Esophagus muscularis mucosa (tissue), 4 donors: ENCODE results near the gene DDX43. TPM values are rescaled to one million over a fixed set of nuclear protein-coding genes. Genes with fewer than 3 reads are reported as not detected.

Experiments
- DNase-seq: peaks from one replicate; pipeline ENCODE4 v3.0.0-alpha.2; 2017; ENCODE audit errors: extremely low spot score
- H3K27ac ChIP-seq, 4 donors: fragments of 200-600 bp; sonication (generic); replicated peaks in 1 of 4; 1 replicate in 3 of 4; 2 replicates in 1 of 4; pipeline ENCODE4 v1.5.1; 2016 to 2019; ENCODE audit warnings: mild to moderate bottlenecking in 1 of 4
- H3K27me3 ChIP-seq, 4 donors: fragments of 200-600 bp; sonication (generic); one replicate each; pipeline versions ENCODE4 v1.5.1 to v1.6.0; 2016 to 2019
- H3K36me3 ChIP-seq, 4 donors: fragments of 200-600 bp; sonication (generic); one replicate each; pipeline ENCODE4 v1.5.1; 2016 to 2019
- H3K4me1 ChIP-seq, 4 donors: fragments of 200-600 bp; sonication (generic); one replicate each; pipeline ENCODE4 v1.5.1; 2016 to 2019
- H3K4me3 ChIP-seq, 4 donors: fragments of 200-600 bp; sonication (generic); 1 replicate in 2 of 4; 2 replicates in 2 of 4; pipeline ENCODE4 v1.5.1; 2016 to 2019; ENCODE audit warnings: mild to moderate bottlenecking in 4 of 4, moderate library complexity in 1 of 4
- H3K9me3 ChIP-seq, 4 donors: fragments of 200-600 bp; sonication (generic); 1 replicate in 3 of 4; 2 replicates in 1 of 4; pipeline ENCODE4 v1.5.1; 2016 to 2019
- EP300 ChIP-seq: sonication (generic); formaldehyde crosslinking; IDR thresholded peaks from one replicate; pipeline ENCODE4 v1.6.1; 2017; ENCODE audit warnings: antibody characterized with exemption
- POLR2A ChIP-seq: fragments of 450-650 bp; IDR thresholded peaks from one replicate; pipeline ENCODE4 v1.6.1; 2017; ENCODE audit warnings: antibody characterized with exemption, moderate library complexity, mild to moderate bottlenecking, low read depth
- POLR2AphosphoS5 ChIP-seq, 2 donors: sonication (generic); formaldehyde crosslinking; IDR thresholded peaks; one replicate each; pipeline ENCODE4 v1.6.1; 2017; ENCODE audit warnings: antibody characterized with exemption in 2 of 2
- WGBS: methylation state at CpG from one replicate; pipeline ENCODE4 v1.1.5; 2018; 5-methylcytosine and 5-hydroxymethylcytosine counted together
- intact Hi-C: fragments of 100-400 bp; cut with DNase I; formaldehyde crosslinking; loops from one replicate; pipeline ENCODE4 v1.15.1; 2023
- total RNA-seq, 4 donors: library from RNA; depleted of rRNA; stranded (reverse); fragments of >200 nt; gene quantifications; one replicate each; pipeline versions ENCODE4 v1.1.0 to v1.2.1, GENCODE V29; 2016
- TF ChIP-seq, protein P1 (sequence below), 3 experiments: fragments of 200-600 bp in 2 of 3; fragments of 450-650 bp in 1 of 3; sonication (generic) in 2 of 3; IDR thresholded peaks; one replicate each; pipeline ENCODE4 v1.5.1; 2017 to 2019; ENCODE audit warnings: antibody characterized with exemption in 3 of 3, mild to moderate bottlenecking in 2 of 3, moderate library complexity in 1 of 3

The DDX43 gene
- total RNA-seq, 4 donors from 2014 or later, result 0.80 to 3.5 (median 1.3) TPM

DNA sequence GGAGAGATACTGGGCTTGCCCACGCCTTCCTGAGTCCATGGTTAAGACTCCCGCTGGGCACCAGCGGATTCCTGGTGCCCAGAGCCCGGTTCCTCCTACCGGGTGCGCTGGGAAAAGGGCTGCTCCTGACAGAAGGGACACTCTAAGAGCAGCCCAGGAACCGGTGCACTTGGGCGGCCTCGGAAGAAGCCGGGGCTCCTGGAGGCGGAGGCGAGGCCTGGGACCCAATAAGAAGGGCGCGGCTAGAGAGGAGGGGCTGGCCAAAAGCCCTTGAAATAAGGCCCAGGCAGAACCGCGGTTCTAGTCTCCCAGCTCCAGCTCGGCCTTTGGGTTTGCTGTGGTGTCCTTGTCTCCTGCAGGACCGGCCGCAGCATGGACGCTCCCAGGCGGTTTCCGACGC lies 32.3 kb upstream of the DDX43 start, which contains the start of gene KHDC3L:
TSS of gene KHDC3L (plus strand) at position 301 of the 400 bp plus-strand sequence. CDS start at position 373, 72 bp downstream.
- TF ChIP-seq, protein P1, sequence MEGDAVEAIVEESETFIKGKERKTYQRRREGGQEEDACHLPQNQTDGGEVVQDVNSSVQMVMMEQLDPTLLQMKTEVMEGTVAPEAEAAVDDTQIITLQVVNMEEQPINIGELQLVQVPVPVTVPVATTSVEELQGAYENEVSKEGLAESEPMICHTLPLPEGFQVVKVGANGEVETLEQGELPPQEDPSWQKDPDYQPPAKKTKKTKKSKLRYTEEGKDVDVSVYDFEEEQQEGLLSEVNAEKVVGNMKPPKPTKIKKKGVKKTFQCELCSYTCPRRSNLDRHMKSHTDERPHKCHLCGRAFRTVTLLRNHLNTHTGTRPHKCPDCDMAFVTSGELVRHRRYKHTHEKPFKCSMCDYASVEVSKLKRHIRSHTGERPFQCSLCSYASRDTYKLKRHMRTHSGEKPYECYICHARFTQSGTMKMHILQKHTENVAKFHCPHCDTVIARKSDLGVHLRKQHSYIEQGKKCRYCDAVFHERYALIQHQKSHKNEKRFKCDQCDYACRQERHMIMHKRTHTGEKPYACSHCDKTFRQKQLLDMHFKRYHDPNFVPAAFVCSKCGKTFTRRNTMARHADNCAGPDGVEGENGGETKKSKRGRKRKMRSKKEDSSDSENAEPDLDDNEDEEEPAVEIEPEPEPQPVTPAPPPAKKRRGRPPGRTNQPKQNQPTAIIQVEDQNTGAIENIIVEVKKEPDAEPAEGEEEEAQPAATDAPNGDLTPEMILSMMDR (IDR thresholded peaks at IDR 0.05), result no peak
- TF ChIP-seq POLR2AphosphoS5 (IDR thresholded peaks at IDR 0.05) (no peak), EP300 (no peak), POLR2A (no peak)
- no peak within 1 kb of the TSS for H3K4me3 ChIP-seq
- H3K9me3 ChIP-seq, result no peaks in the 10 kb centered on the region
- no peaks in the 10 kb centered on the region for H3K4me1 ChIP-seq
- intact Hi-C loops, result no loop called here
- H3K27ac ChIP-seq, result no peak within 1 kb of the TSS
- no peaks in the 10 kb centered on the region for H3K36me3 ChIP-seq
- peaks cover 0 to 6% (median 0%) of the 10 kb centered on the region in 4 donors for H3K27me3 ChIP-seq
- DNase-seq, result no peak
- 89% methylated on average over 14 of the region's 23 CpGs for WGBS

DNA sequence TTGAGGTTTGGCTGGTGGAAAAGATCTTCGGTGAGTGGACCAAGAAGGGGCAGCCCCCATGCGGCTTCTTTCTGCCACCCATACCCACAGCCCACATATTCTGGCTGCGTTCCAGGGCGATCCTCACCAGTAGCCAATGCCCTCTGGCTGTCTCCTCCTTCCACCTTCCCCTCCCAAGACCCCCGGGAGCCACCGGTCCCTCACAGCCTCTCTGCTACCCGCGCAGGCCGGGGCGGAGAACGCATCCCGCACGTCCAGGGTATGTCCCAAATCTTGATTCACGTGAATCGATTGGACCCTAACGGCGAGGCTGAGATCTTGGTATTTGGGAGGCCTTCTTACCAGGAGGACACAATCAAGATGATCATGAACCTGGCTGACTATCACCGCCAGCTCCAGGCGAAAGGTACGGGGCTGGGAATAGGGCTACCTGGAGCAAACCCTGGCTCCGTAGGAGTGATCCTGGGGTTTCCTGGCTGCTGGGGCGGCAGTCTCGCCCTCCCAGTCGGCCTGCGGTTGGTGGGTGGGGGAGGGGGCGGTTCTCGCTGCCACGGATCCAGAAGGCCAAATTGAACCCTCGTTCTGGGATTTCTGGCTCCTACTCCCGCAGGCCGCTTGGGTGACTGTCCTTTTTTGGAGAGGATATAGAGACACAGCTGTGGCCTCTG lies 31.6 kb upstream of the DDX43 start:
- intact Hi-C loops, result no loop called here
- Histone ChIP-seq H3K9me3 (no peaks in the 10 kb centered on the region), H3K36me3 (no peaks in the 10 kb centered on the region), H3K4me3 (no peak overlapping the region), H3K27ac (no peak overlapping the region), H3K4me1 (no peaks in the 10 kb centered on the region), H3K27me3 (peaks cover 0 to 6% (median 0%) of the 10 kb centered on the region in 4 donors)
- 96% methylated on average over 28 of the region's 31 CpGs for WGBS
- no peak for DNase-seq
- TF ChIP-seq POLR2A (no peak), EP300 (no peak), POLR2AphosphoS5 (IDR thresholded peaks at IDR 0.05) (no peak)
- TF ChIP-seq, protein P1 (IDR thresholded peaks at IDR 0.05), result no peak

DNA sequence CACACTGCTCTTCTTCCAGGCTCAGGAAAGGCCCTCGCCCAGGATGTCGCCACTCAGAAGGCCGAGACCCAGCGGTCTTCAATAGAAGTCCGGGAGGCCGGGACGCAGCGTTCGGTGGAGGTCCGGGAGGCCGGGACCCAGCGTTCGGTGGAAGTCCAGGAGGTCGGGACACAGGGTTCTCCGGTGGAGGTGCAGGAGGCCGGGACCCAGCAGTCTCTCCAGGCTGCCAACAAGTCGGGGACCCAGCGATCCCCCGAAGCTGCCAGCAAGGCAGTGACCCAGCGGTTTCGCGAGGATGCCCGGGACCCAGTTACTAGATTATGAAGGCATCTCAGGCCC lies 31.1 kb upstream of the DDX43 start:
- TF ChIP-seq, protein P1 (IDR thresholded peaks at IDR 0.05), result no peak
- TF ChIP-seq POLR2A, result no peak
- no peak for TF ChIP-seq POLR2AphosphoS5 (IDR thresholded peaks at IDR 0.05)
- TF ChIP-seq EP300, result no peak
- WGBS, result 97% methylated on average over 5 of the region's 23 CpGs

DNA sequence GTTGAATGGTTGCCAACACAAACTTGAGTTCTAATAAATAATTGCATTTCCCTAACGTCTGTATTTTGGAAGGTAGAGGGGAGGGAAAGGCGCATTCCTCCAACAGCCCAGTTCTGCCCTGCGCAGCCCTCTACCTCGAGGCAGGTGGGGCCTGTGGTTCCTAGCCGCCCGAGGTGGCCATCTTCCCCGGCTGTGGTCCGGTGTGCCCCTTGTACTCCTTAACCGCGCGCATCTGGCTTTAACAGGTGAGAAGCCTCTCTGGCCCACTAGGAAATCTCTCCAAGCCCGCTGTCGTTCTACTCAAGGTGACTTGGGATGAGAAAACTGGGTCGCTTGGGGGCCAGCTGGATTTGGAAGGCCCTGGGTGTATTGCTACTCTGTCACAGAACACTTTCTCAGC lies 30.5 kb upstream of the DDX43 start:
- DNase-seq, result no peak
- intact Hi-C loops, result no loop called here
- Histone ChIP-seq H3K4me3 (no peak overlapping the region), H3K9me3 (no peaks in the 10 kb centered on the region), H3K36me3 (no peaks in the 10 kb centered on the region), H3K27me3 (peaks cover 0 to 6% (median 0%) of the 10 kb centered on the region in 4 donors), H3K27ac (no peak overlapping the region), H3K4me1 (no peaks in the 10 kb centered on the region)
- TF ChIP-seq, protein P1 (IDR thresholded peaks at IDR 0.05), result no peak
- no peak for TF ChIP-seq POLR2A
- no peak for TF ChIP-seq POLR2AphosphoS5 (IDR thresholded peaks at IDR 0.05)
- no peak for TF ChIP-seq EP300
- 94% methylated on average over 13 of the region's 14 CpGs for WGBS

More for the DNA sequence above, 31.1 kb upstream of the DDX43 start:
- H3K4me3 ChIP-seq, result no peak overlapping the region
- H3K27me3 ChIP-seq, result peaks cover 0 to 6% (median 0%) of the 10 kb centered on the region in 4 donors
- DNase-seq, result no peak
- no peak overlapping the region for H3K27ac ChIP-seq
- intact Hi-C loops, result no loop called here
- H3K4me1 ChIP-seq, result no peaks in the 10 kb centered on the region
- H3K9me3 ChIP-seq, result no peaks in the 10 kb centered on the region
- H3K36me3 ChIP-seq, result no peaks in the 10 kb centered on the region
